NCI-H510A (cell line): ENCODE data around the gene ABHD17A.

Experiments
- DNase-seq: peaks from one replicate; lab custom pipeline; 2025; lab: John Stamatoyannopoulos, UW

Gene ABHD17A

DNA sequence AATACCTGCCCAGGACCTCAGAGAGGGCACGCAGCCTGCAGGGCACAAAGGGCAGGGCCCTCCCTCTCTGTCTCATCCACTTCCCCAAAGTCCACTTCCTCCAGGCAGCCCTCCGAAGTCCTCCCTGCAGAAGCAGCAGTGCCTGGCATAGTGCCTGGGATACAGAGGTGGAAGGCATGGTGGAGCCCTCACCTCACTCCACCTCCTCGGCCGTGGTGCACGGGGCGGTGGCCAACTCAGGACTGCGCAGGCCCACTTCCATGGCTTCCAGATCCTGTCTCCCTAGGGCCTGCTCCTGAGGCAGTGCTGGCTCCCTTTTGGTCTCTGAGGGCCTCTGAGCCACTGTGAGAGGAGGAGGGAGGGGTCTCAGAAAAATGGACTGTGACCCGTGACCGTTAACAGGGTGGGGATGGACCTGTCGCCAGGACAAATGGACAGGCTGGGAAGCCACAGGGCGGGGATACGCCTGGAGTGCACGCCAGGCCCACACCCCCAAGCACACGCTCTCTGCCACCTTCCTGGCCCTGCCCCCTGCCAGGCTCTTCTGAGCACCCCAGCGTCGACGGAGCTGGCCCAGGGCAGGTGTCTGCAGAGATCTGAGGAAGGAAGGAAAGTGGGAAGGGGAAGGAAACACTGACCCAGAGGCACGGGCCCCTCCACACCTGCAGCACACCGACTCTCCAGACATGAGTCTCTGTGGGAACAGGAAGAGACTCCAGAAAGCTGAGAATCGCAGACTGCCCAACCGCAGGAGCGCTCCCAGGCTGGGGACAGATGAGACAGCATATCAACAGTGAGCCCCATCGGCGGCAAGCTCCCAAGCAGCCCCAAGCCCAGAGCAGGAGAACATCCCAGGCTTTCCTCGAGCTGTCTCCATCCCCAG, 45.4 kb downstream of the ABHD17A start:
- no peak for DNase-seq

DNA sequence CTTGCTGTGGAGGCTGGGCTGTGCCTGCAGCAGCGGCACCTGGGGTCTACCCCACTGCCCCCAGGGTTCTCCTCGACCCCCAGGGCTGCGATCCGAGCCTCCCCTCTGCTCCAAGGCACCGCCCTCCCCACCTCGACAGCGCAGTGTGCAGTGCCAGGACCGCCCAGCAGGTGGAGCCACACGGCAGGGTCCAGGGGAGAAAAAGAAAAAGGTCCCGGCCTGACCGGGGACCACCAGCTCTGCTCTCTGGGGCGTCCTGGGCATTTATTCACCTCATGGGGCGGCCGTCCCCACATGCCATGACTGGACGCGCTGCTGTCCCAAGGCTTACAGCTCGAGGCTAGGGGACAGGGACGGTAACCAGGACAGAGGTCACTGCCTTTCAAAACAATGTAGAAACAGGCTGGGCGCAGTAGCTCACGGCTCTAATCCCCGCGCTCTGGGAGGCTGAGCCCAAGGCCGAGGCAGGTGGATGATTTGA, 47.6 kb downstream of the ABHD17A start:
- no peak for DNase-seq

DNA sequence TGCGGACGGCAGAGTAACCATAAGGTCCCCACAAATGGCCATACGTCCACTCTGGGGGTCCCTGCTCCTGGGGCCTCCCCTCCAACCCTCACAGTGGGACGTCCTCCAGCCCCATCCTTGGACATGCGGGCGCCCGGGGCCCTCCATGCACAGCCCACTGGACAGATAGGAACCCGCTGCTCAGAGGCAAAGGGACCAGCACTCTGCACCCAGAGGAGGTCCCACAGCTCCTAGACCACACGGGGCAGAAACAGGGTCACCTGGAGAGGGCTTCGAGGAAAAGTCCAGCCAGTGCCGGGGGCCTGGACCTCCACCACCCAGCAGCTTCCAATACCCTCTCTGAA, 48.1 kb downstream of the ABHD17A start:
- DNase-seq, result no peak

DNA sequence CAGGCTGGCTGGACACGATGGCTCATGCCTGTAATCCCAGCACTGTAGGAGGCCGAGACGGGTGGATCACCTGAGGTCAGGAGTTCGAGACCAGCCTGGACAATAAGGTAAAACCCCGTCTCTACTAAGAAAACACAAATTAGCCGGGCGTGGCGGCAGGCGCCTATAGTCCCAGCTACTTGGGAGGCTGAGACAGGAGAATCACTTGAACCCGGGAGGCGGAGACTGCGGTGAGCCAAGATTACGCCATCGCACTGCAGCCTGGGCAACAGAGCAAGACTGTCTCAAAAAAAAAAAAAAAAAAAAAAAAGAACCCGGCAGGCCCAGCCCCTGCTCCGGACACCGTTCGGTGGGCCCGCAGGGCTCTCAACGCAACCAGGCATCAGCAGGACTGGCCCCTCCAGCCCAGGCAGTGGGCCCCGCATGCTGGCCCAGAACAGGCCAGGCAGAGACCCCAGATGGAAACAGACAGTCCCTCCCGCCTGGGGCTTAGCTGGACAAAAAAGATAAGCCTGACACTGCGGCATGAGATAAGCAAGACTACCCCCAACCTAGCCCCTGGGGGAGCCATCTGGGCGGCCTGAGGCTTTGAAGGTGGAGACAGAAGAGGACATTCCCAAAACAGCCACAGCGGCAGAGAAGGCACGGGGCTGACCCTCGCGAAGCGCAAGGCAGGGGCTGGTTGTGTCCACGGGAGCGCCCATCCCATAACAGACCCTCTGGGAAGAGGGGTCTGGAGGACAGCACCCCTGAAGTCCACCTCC, 48.7 kb downstream of the ABHD17A start:
- DNase-seq, result no peak

DNA sequence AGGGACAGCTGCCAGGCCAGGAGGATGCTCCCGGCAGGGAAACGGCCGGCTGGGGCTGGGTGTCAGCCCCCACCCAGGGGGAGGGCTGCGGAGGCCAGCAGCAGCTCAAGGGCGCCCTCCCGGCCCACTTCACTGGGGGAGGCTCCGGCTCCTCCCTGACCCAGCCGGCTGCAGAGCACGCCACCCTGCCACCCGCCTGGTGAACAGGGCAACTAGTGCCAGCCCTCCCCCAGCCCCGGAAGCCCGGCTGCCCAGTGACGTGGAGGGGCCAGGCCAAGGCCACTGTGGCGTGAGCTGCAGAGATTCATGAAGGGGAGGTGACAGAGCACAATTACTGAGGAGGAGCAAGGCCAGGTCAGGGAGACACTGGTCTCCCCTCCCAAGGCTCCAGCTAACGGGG, 51.8 kb downstream of the ABHD17A start:
- DNase-seq, result no peak

DNA sequence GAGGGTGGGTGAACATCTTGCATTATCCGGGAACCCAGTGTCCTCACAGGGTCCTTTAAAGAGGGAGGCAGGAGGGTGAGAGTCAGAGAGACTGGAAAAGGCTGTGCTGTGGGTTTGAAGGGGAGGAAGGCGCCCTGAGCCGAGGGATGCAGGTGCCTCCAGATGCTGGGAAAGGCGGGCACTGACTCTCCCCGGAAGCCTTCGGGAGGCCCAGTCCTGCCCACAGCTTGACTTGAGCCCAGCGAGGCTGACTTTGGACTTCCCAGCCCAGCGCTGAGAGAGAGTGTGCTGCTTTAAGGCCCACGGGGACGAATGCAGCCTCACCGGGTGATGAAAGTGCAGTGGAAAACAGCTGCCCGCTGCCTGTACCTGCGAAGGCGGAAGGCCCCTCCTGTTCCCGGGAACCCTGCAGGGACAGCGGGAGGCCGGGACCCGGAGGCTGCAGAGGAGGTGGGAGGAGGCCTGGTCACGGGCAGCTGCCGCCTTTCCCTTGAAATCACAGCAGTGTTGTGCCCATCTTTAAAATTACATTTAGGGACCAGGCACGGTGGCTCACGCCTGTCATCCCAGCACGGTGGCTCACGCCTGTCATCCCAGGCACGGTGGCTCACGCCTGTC, 53.1 kb downstream of the ABHD17A start:
- DNase-seq, result no peak

DNA sequence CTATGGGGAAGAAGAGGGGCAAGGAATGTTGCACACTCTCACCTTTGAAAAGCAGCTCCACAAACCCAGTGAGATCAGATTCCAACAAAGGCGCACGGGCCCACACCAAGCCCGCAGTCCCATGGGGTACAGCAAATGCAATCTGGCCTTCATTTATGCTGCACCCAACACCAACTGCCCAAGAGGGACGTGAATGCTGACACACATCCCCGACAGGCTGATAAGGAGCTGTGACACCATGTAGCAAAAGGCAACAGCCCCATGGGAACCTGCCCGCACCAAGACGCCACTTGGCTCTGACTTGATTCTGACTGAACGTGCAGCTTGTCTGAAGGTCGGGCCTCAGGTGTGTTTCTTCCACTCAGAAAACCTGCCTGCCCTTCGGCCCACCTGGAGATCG, 54.3 kb downstream of the ABHD17A start:
- no peak for DNase-seq

DNA sequence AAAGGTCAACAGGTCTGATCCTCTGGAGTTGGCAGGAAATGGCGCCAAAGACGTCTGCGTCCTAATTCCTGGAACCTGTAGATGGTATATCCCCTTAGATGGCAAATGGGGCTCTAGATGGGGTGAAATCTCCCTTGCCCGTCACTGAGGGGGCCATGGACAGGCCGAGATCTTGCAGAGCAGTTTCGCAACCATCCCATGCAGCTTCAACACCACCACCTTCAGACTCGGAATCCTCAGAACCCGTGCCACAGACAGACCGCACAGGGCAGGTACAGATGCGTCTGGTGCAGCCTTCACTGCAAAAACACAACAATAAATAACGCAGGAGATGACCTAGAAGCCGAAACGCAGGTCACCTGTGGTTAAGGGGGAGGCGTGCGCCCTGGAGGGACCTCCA, 54.7 kb downstream of the ABHD17A start:
- DNase-seq, result no peak

DNA sequence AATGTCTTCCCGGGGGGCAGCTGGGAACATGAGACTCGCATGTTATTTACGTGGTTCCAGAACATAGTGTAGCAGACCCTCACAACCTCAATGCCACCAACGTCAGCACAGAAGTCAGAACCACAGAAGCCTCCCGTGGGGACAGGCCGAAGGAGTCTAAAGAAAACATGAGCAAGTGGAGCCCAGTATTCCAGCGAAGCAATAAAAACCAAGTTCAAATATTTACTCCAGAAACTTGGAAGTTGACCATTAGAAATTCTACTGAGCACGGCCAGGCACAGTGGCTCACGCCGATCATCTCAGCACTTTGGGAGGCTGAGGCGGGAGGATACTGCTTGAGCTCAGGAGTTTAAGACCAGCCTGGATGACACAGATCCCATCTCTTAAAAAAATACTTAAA, 55.3 kb downstream of the ABHD17A start:
- DNase-seq, result no peak

DNA sequence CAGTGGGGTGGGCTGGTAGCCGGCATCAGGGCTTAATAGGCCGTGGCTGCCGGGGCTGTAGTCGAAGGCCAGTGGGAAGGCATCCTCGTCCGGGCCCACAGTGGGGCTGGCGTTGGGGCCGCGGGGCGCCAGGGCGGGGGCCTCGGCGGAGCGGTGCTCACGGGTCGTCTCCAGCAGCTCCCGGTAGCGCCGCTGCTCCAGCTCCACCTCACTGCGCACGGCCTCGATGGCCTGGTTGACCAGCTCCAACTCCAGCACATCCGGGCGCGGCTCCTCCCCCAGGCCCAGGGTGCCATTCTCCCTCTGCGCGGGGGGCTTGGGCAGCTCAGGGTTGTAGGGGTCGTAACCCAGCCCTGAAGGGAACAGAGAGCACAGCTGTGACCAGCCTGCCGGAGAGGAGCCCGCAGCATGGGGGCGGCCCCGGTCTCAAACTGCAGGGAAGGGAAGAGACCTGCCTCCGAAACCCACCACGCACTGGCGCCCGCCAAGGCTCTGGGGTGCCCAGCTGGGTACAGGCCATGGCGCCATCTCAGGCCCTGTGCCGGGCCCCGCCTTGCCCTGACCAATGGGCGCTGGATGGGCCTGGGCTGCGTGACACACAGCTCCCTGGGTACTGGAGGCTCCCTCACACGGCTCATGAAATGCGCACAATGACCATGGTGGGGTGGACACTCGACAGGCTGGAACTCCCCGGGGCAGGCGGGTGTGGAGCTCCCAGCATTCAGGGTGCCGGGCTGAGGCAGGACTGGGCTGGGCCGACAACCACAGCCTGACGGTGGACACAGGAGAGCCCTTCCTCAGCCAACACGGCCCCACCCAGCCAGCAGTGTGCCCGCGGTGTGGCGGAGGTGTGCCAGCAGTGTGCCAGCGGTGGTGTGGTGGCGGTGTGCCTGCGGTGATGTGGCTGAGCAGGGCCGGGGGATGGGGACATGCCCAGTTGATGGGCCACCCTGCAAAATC, 56.7 kb downstream of the ABHD17A start:
- DNase-seq, result no peak

DNA sequence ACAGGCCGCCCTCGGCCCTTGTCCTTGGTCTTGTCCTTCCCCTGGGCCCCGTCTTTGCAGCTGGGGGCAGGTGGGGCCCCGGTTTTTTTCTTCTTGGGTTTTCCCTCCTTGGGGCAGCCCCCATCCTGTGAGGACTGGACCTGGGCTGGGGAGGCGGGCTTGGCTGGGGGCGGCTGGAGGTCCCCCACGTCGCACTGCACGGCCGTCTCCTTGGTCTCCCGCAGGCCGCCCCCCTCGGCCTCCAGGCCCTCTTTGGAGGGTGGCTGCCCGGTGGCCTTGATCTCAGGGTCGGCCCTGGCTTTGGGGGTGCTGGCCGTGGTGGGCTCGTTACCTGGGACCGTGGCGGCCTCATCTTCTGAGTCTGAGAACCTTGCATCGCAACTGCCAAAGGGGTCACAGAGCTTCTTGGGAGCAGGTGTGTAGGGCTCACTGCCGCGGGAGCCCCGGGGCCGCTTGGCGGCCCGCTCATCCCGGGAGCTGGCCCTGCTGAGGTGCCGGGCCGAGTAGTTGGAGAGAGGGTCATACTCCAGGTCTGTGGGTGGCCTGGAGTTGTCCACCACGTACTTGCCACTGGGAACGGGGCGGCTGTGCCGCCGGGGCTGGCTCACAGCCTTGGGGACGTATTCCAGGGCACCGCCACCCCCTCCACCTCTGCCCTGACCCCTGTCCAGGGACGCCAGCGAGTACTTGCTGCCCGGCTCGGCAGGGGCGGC, 57.6 kb downstream of the ABHD17A start:
- DNase-seq, result no peak
